ENCODE data around the gene SORBS1.

SORBS1 gene

GRCh38 chr10:95503526-95503925 lies 57.6 kb downstream of the SORBS1 start:
- no peak for ATAC-seq
- TF ChIP-seq ZC3H10 (CRISPR knock-in tag; IDR thresholded peaks at IDR 0.05) (no peak), CREB5 (CRISPR knock-in tag; IDR thresholded peaks at IDR 0.05; ENCODE audit: low read depth) (no peak), OSR1 (CRISPR knock-in tag; IDR thresholded peaks at IDR 0.05) (no peak), ESRRG (CRISPR knock-in tag; IDR thresholded peaks at IDR 0.05) (no peak), ISL1 (CRISPR knock-in tag; IDR thresholded peaks at IDR 0.05) (no peak), BACH2 (CRISPR knock-in tag; IDR thresholded peaks at IDR 0.05; ENCODE audit: borderline replicate concordance) (no peak), ARNTL (CRISPR knock-in tag; IDR thresholded peaks at IDR 0.05; ENCODE audit: borderline replicate concordance, low read depth) (no peak), GLIS3 (CRISPR knock-in tag; IDR thresholded peaks at IDR 0.05) (no peak), TCF4 (CRISPR knock-in tag; IDR thresholded peaks at IDR 0.05; ENCODE audit: borderline replicate concordance) (no peak), SNAI2 (CRISPR knock-in tag; IDR thresholded peaks at IDR 0.05) (no peak), CSRNP3 (CRISPR knock-in tag; IDR thresholded peaks at IDR 0.05) (no peak), ZFP3 (CRISPR knock-in tag; IDR thresholded peaks at IDR 0.05) (no peak)

- TF ChIP-seq CSRNP3 (CRISPR knock-in tag; IDR thresholded peaks at IDR 0.05): no peak
- TF ChIP-seq ARNTL (CRISPR knock-in tag; IDR thresholded peaks at IDR 0.05; ENCODE audit: borderline replicate concordance, low read depth): no peak
- no peak for TF ChIP-seq TSHZ2 (CRISPR knock-in tag; IDR thresholded peaks at IDR 0.05)
- no peak for TF ChIP-seq SNAI2 (CRISPR knock-in tag; IDR thresholded peaks at IDR 0.05)
- no peak for TF ChIP-seq TOX (CRISPR knock-in tag; IDR thresholded peaks at IDR 0.05; ENCODE audit: borderline replicate concordance)
- TF ChIP-seq BACH2 (CRISPR knock-in tag; IDR thresholded peaks at IDR 0.05; ENCODE audit: borderline replicate concordance): no peak
- TF ChIP-seq RARB (CRISPR knock-in tag; IDR thresholded peaks at IDR 0.05): no peak
- no peak for TF ChIP-seq OSR1 (CRISPR knock-in tag; IDR thresholded peaks at IDR 0.05)
- no peak for TF ChIP-seq GLIS3 (CRISPR knock-in tag; IDR thresholded peaks at IDR 0.05)
- TF ChIP-seq TCF4 (CRISPR knock-in tag; IDR thresholded peaks at IDR 0.05; ENCODE audit: borderline replicate concordance): no peak
- no peak for TF ChIP-seq PATZ1 (CRISPR knock-in tag; IDR thresholded peaks at IDR 0.05; ENCODE audit: borderline replicate concordance)
- no peak for TF ChIP-seq CSDC2 (CRISPR knock-in tag; IDR thresholded peaks at IDR 0.05)
- no peak for TF ChIP-seq ZNF565 (CRISPR knock-in tag; conservative IDR thresholded peaks at IDR 0.05; ENCODE audit: low read depth)
- TF ChIP-seq ISL1 (CRISPR knock-in tag; IDR thresholded peaks at IDR 0.05): no peak
- TF ChIP-seq CREB5 (CRISPR knock-in tag; IDR thresholded peaks at IDR 0.05; ENCODE audit: low read depth): no peak
- ATAC-seq: no peak
Observed at GRCh38 chr10:95503001-95503400, 58.2 kb downstream of the SORBS1 start.

GRCh38 chr10:95502377-95502776 lies 58.8 kb downstream of the SORBS1 start:
- ATAC-seq: no peak
- TF ChIP-seq GLIS3 (CRISPR knock-in tag; IDR thresholded peaks at IDR 0.05): no peak

All from SK-N-SH treated with all-trans-retinoic acid at 6 μM for 48 hours (cell line).